ENCODE measurements around the gene LCN12.

GRCh38 chr9:136930014-136930413 lies 22.1 kb upstream of the LCN12 start:
- TF ChIP-seq CTCF (conservative IDR thresholded peaks at IDR 0.05 in 1 of 2, IDR thresholded peaks at IDR 0.05 in 1 of 2; ENCODE audit: low read depth in 1 of 2, low read length in 2 of 2) (no peak), EZH2 (IDR thresholded peaks at IDR 0.05; ENCODE audit: low read length, missing control alignments) (no peak)
